ENCODE results near the gene NPIPA1. TPM values are rescaled to one million over a fixed set of nuclear protein-coding genes. Genes with fewer than 3 reads are reported as not detected.
"Not testable (repeated sequence)": the region's sequence is repeated elsewhere in the genome, so short reads cannot be mapped to it uniquely, and the experiment has no call there.

Gene NPIPA1
- total RNA-seq, 2 experiments from 2014 or later = 91.5 to 94.3 TPM

GRCh38 chr16:14919837-14920600 is 17.2 kb upstream of the NPIPA1 start:
- H3K36me3 Mint-ChIP-seq (ENCODE audit: low read depth); ATAC-seq; CTCF ChIA-PET; H3K27ac Mint-ChIP-seq; H3K4me1 Mint-ChIP-seq (ENCODE audit: low read depth); H3K27me3 Mint-ChIP-seq (ENCODE audit: low read depth); POLR2A ChIA-PET; H3K9me3 Mint-ChIP-seq (ENCODE audit: insufficient read depth); H3K4me3 Mint-ChIP-seq; DNase-seq: not testable (repeated sequence)

- POLR2A ChIA-PET; ATAC-seq; H3K36me3 Mint-ChIP-seq (ENCODE audit: low read depth); H3K27me3 Mint-ChIP-seq (ENCODE audit: low read depth); CTCF ChIA-PET; H3K27ac Mint-ChIP-seq; DNase-seq; H3K4me1 Mint-ChIP-seq (ENCODE audit: low read depth); H3K9me3 Mint-ChIP-seq (ENCODE audit: insufficient read depth); H3K4me3 Mint-ChIP-seq: not testable (repeated sequence)
Observed at GRCh38 chr16:14922285-14922684, 15.0 kb upstream of the NPIPA1 start.

GRCh38 chr16:14922968-14923367 is 14.3 kb upstream of the NPIPA1 start:
- H3K4me1 Mint-ChIP-seq (ENCODE audit: low read depth); H3K9me3 Mint-ChIP-seq (ENCODE audit: insufficient read depth); CTCF ChIA-PET; ATAC-seq; H3K27me3 Mint-ChIP-seq (ENCODE audit: low read depth); DNase-seq; H3K4me3 Mint-ChIP-seq; H3K36me3 Mint-ChIP-seq (ENCODE audit: low read depth); H3K27ac Mint-ChIP-seq; POLR2A ChIA-PET: not testable (repeated sequence)

- H3K9me3 Mint-ChIP-seq (ENCODE audit: insufficient read depth); POLR2A ChIA-PET; ATAC-seq; H3K36me3 Mint-ChIP-seq (ENCODE audit: low read depth); H3K4me3 Mint-ChIP-seq; CTCF ChIA-PET; DNase-seq; H3K4me1 Mint-ChIP-seq (ENCODE audit: low read depth); H3K27me3 Mint-ChIP-seq (ENCODE audit: low read depth); H3K27ac Mint-ChIP-seq: not testable (repeated sequence)
Observed at GRCh38 chr16:14923394-14924088, 13.7 kb upstream of the NPIPA1 start.

GRCh38 chr16:14924359-14924758 is 12.9 kb upstream of the NPIPA1 start:
- POLR2A ChIA-PET; H3K27me3 Mint-ChIP-seq (ENCODE audit: low read depth); ATAC-seq; H3K36me3 Mint-ChIP-seq (ENCODE audit: low read depth); H3K4me1 Mint-ChIP-seq (ENCODE audit: low read depth); H3K9me3 Mint-ChIP-seq (ENCODE audit: insufficient read depth); CTCF ChIA-PET; H3K27ac Mint-ChIP-seq; DNase-seq; H3K4me3 Mint-ChIP-seq: not testable (repeated sequence)

- H3K4me3 Mint-ChIP-seq; POLR2A ChIA-PET; DNase-seq; H3K9me3 Mint-ChIP-seq (ENCODE audit: insufficient read depth); H3K27ac Mint-ChIP-seq; H3K27me3 Mint-ChIP-seq (ENCODE audit: low read depth); CTCF ChIA-PET; H3K4me1 Mint-ChIP-seq (ENCODE audit: low read depth); H3K36me3 Mint-ChIP-seq (ENCODE audit: low read depth); ATAC-seq: not testable (repeated sequence)
Observed at GRCh38 chr16:14924982-14925381, 12.3 kb upstream of the NPIPA1 start.

- H3K4me1 Mint-ChIP-seq (ENCODE audit: low read depth); H3K27me3 Mint-ChIP-seq (ENCODE audit: low read depth); POLR2A ChIA-PET; H3K9me3 Mint-ChIP-seq (ENCODE audit: insufficient read depth); H3K4me3 Mint-ChIP-seq; CTCF ChIA-PET; H3K36me3 Mint-ChIP-seq (ENCODE audit: low read depth); H3K27ac Mint-ChIP-seq: not testable (repeated sequence)
- ATAC-seq (peak; percentile 51), DNase-seq (peak; percentile 20)
Observed at GRCh38 chr16:14928064-14928714, 9.1 kb upstream of the NPIPA1 start.

- H3K36me3 Mint-ChIP-seq (ENCODE audit: low read depth); H3K4me3 Mint-ChIP-seq; ATAC-seq; H3K4me1 Mint-ChIP-seq (ENCODE audit: low read depth); H3K27me3 Mint-ChIP-seq (ENCODE audit: low read depth); POLR2A ChIA-PET; DNase-seq; CTCF ChIA-PET; H3K9me3 Mint-ChIP-seq (ENCODE audit: insufficient read depth); H3K27ac Mint-ChIP-seq: not testable (repeated sequence)
Observed at GRCh38 chr16:14929176-14929575, 8.1 kb upstream of the NPIPA1 start.

GRCh38 chr16:14930246-14930645 is 7.0 kb upstream of the NPIPA1 start:
- CTCF ChIA-PET; H3K27me3 Mint-ChIP-seq (ENCODE audit: low read depth); ATAC-seq; H3K9me3 Mint-ChIP-seq (ENCODE audit: insufficient read depth); DNase-seq; H3K27ac Mint-ChIP-seq; H3K4me1 Mint-ChIP-seq (ENCODE audit: low read depth); H3K36me3 Mint-ChIP-seq (ENCODE audit: low read depth); POLR2A ChIA-PET; H3K4me3 Mint-ChIP-seq: not testable (repeated sequence)

GRCh38 chr16:14930971-14931370 is 6.3 kb upstream of the NPIPA1 start:
- H3K27me3 Mint-ChIP-seq (ENCODE audit: low read depth); CTCF ChIA-PET; H3K27ac Mint-ChIP-seq; DNase-seq; H3K36me3 Mint-ChIP-seq (ENCODE audit: low read depth); H3K4me3 Mint-ChIP-seq; ATAC-seq; H3K9me3 Mint-ChIP-seq (ENCODE audit: insufficient read depth); H3K4me1 Mint-ChIP-seq (ENCODE audit: low read depth); POLR2A ChIA-PET: not testable (repeated sequence)

GRCh38 chr16:14932581-14933375 is 4.5 kb upstream of the NPIPA1 start:
- POLR2A ChIA-PET, CTCF ChIA-PET: not testable (repeated sequence)

GRCh38 chr16:14937994-14938393 is 751 bp downstream of the NPIPA1 start:
- H3K36me3 Mint-ChIP-seq (ENCODE audit: low read depth); ATAC-seq; H3K27me3 Mint-ChIP-seq (ENCODE audit: low read depth); H3K4me3 Mint-ChIP-seq; CTCF ChIA-PET; H3K9me3 Mint-ChIP-seq (ENCODE audit: insufficient read depth); H3K27ac Mint-ChIP-seq; H3K4me1 Mint-ChIP-seq (ENCODE audit: low read depth); POLR2A ChIA-PET; DNase-seq: not testable (repeated sequence)

More at GRCh38 chr16:14932581-14933375, 4.5 kb upstream of the NPIPA1 start:
- not testable (repeated sequence) for H3K27me3 Mint-ChIP-seq (ENCODE audit: low read depth); H3K9me3 Mint-ChIP-seq (ENCODE audit: insufficient read depth); H3K36me3 Mint-ChIP-seq (ENCODE audit: low read depth); ATAC-seq; H3K27ac Mint-ChIP-seq; H3K4me1 Mint-ChIP-seq (ENCODE audit: low read depth); H3K4me3 Mint-ChIP-seq; DNase-seq

All from activated CD8-positive, alpha-beta T cell treated with anti-CD3 and anti-CD28 coated beads, Interleukin-2, amount 10 ng/mL, durations not matched to agents 7 days and 5 days (primary cell).